ENCODE results near the gene BMP5.

- no peak for TF ChIP-seq EZH2 (IDR thresholded peaks at IDR 0.05; ENCODE audit: borderline replicate concordance, low read depth, low read length, severe bottlenecking)
- no peak for TF ChIP-seq CTCF (IDR thresholded peaks at IDR 0.05; ENCODE audit: extremely low read depth in 1 of 2, insufficient read depth in 1 of 2, low read depth in 1 of 2, low read length in 2 of 2)
Observed at GRCh38 chr6:55877283-55877682, 1.9 kb upstream of the BMP5 start.

All from endothelial cell of umbilical vein (primary cell).